LoVo (cell line): Measurements from ENCODE around the gene GTF3C1.

ENCODE experiments used
- DNase-seq: peaks from one replicate; pipeline ENCODE4 v3.0.0-alpha.2; 2016; ENCODE audit warnings: low spot score

GTF3C1 gene

GRCh38 chr16:27426423-27427408 lies 123.0 kb downstream of the GTF3C1 start:
- DNase-seq, result peak; percentile 21

- DNase-seq, result no peak
Observed at GRCh38 chr16:27425961-27426360, 123.8 kb downstream of the GTF3C1 start.

GRCh38 chr16:27424772-27425498 lies 124.8 kb downstream of the GTF3C1 start:
- DNase-seq, result no peak

- no peak for DNase-seq
Observed at GRCh38 chr16:27421961-27422740, 127.6 kb downstream of the GTF3C1 start.

GRCh38 chr16:27417047-27417671 lies 132.6 kb downstream of the GTF3C1 start:
- DNase-seq, result no peak

- no peak for DNase-seq
Observed at GRCh38 chr16:27414788-27415431, 134.8 kb downstream of the GTF3C1 start.

GRCh38 chr16:27413956-27414355 lies 135.8 kb downstream of the GTF3C1 start:
- DNase-seq, result no peak

- DNase-seq, result no peak
Observed at GRCh38 chr16:27410761-27411160, 139.0 kb downstream of the GTF3C1 start.
